HEK293 (cell line): ENCODE measurements around the gene RASA3.

ENCODE experiments used
- CTCF ChIA-PET: fragments of 350-600 bp; formaldehyde crosslinking; extraction: SDS; loops from one replicate; lab custom pipeline; 2021; ENCODE audit warnings: antibody characterized with exemption; lab: Yijun Ruan, JAX
- POLR2A ChIA-PET: fragments of 300-600 bp; formaldehyde crosslinking; extraction: SDS; loops from one replicate; lab custom pipeline; 2020; ENCODE audit warnings: antibody characterized with exemption, inconsistent platforms; lab: Yijun Ruan, JAX
- H3K27ac ChIP-seq: fragments of 200-500 bp; sonication (Bioruptor generic); 2 replicates; pipeline ENCODE4 v1.5.1; 2014; ENCODE audit warnings: low read depth, low read length, control low read depth, inconsistent platforms; ENCODE audit errors: extremely low read depth
- H3K36me3 ChIP-seq, 2 experiments: fragments of 200-500 bp in 1 of 2; sonication (Bioruptor generic) in 1 of 2; 1 replicate in 1 of 2; 2 replicates in 1 of 2; pipeline ENCODE4 v1.5.1; 2014 to 2017; ENCODE audit warnings: inconsistent platforms in 2 of 2, low read length in 2 of 2; ENCODE audit not compliant: control insufficient read depth in 2 of 2, insufficient read depth in 1 of 2
- H3K4me1 ChIP-seq: fragments of 200-500 bp; sonication (Bioruptor generic); 2 replicates; pipeline ENCODE4 v1.5.1; 2014; ENCODE audit warnings: mild to moderate bottlenecking, low read length, inconsistent platforms; ENCODE audit not compliant: control insufficient read depth, insufficient read depth
- H3K4me3 ChIP-seq: 2 replicates; pipeline ENCODE4 v1.5.1; 2011; ENCODE audit warnings: low read depth, mild to moderate bottlenecking, control low read depth, low read length, moderate library complexity
- H3K9me3 ChIP-seq: fragments of 200-500 bp; sonication (Bioruptor generic); 2 replicates; pipeline ENCODE4 v1.5.1; 2014; ENCODE audit warnings: low read depth, low read length, inconsistent platforms; ENCODE audit not compliant: control insufficient read depth, insufficient read depth
- GLIS2 ChIP-seq: fragments of 450-650 bp; formaldehyde crosslinking; IDR thresholded peaks from 2 replicates; pipeline ENCODE4 v1.5.1; 2016; ENCODE audit warnings: missing biosample characterization, missing genetic modification characterization
- IKZF3 ChIP-seq: fragments of 450-650 bp; IDR thresholded peaks from 2 replicates; pipeline ENCODE4 v1.5.0; 2018; ENCODE audit warnings: missing biosample characterization, mild to moderate bottlenecking, missing genetic modification characterization, moderate library complexity
- KLF16 ChIP-seq: fragments of 450-650 bp; formaldehyde crosslinking; IDR thresholded peaks from 2 replicates; pipeline ENCODE4 v1.5.1; 2017; ENCODE audit warnings: missing biosample characterization, missing genetic modification characterization
- KLF8 ChIP-seq: fragments of 450-650 bp; formaldehyde crosslinking; IDR thresholded peaks from 2 replicates; pipeline ENCODE4 v1.5.1; 2016; ENCODE audit warnings: missing biosample characterization, missing genetic modification characterization
- SALL2 ChIP-seq: fragments of 450-650 bp; formaldehyde crosslinking; IDR thresholded peaks from 2 replicates; pipeline ENCODE4 v1.5.0; 2017; ENCODE audit warnings: missing biosample characterization, mild to moderate bottlenecking, missing genetic modification characterization, borderline replicate concordance
- SP2 ChIP-seq: fragments of 450-650 bp; formaldehyde crosslinking; IDR thresholded peaks from 2 replicates; pipeline ENCODE4 v1.5.1; 2016; ENCODE audit warnings: missing biosample characterization, missing genetic modification characterization
- TRIM28 ChIP-seq: IDR thresholded peaks from 2 replicates; pipeline ENCODE4 v1.6.1; 2011; ENCODE audit warnings: low read length, control low read depth, borderline replicate concordance
- ZBTB21 ChIP-seq: fragments of 450-650 bp; formaldehyde crosslinking; IDR thresholded peaks from 2 replicates; pipeline ENCODE4 v1.5.1; 2017; ENCODE audit warnings: missing biosample characterization, missing genetic modification characterization
- ZBTB8A ChIP-seq: fragments of 450-650 bp; formaldehyde crosslinking; IDR thresholded peaks from 2 replicates; pipeline ENCODE4 v1.5.1; 2016; ENCODE audit warnings: missing biosample characterization, missing genetic modification characterization
- ZIC2 ChIP-seq: fragments of 450-650 bp; formaldehyde crosslinking; IDR thresholded peaks from 2 replicates; pipeline ENCODE4 v1.5.1; 2016; ENCODE audit warnings: missing biosample characterization, missing genetic modification characterization
- ZNF121 ChIP-seq: fragments of 450-650 bp; formaldehyde crosslinking; IDR thresholded peaks from 2 replicates; pipeline ENCODE4 v1.5.1; 2016; ENCODE audit warnings: missing biosample characterization, missing genetic modification characterization
- ZNF423 ChIP-seq: fragments of 450-650 bp; formaldehyde crosslinking; IDR thresholded peaks from 2 replicates; pipeline ENCODE4 v1.5.1; 2016; ENCODE audit warnings: missing biosample characterization, missing genetic modification characterization
- ZNF426 ChIP-seq: fragments of 450-650 bp; formaldehyde crosslinking; IDR thresholded peaks from 2 replicates; pipeline ENCODE4 v1.5.1; 2017; ENCODE audit warnings: missing biosample characterization, missing genetic modification characterization, mild to moderate bottlenecking, inconsistent platforms, moderate library complexity
- ZNF585B ChIP-seq: fragments of 450-650 bp; formaldehyde crosslinking; IDR thresholded peaks from 2 replicates; pipeline ENCODE4 v1.5.1; 2016; ENCODE audit warnings: missing biosample characterization, missing genetic modification characterization
- ZNF600 ChIP-seq: fragments of 450-650 bp; formaldehyde crosslinking; IDR thresholded peaks from 2 replicates; pipeline ENCODE4 v1.5.1; 2016; ENCODE audit warnings: missing biosample characterization, missing genetic modification characterization
- ZNF623 ChIP-seq: fragments of 450-650 bp; formaldehyde crosslinking; IDR thresholded peaks from 2 replicates; pipeline ENCODE4 v1.5.1; 2016; ENCODE audit warnings: missing biosample characterization, missing genetic modification characterization
- ZNF629 ChIP-seq: fragments of 450-650 bp; formaldehyde crosslinking; IDR thresholded peaks from 2 replicates; pipeline ENCODE4 v1.5.1; 2017; ENCODE audit warnings: missing biosample characterization, missing genetic modification characterization
- ZNF670 ChIP-seq: fragments of 450-650 bp; formaldehyde crosslinking; IDR thresholded peaks from 2 replicates; pipeline ENCODE4 v1.5.1; 2016; ENCODE audit warnings: missing biosample characterization, missing genetic modification characterization, low read depth
- TF ChIP-seq, protein P1 (sequence below): fragments of 450-650 bp; formaldehyde crosslinking; IDR thresholded peaks from 2 replicates; pipeline ENCODE4 v1.5.1; 2016; ENCODE audit warnings: missing biosample characterization, missing genetic modification characterization
- TF ChIP-seq, protein P2 (sequence below): fragments of 450-650 bp; formaldehyde crosslinking; IDR thresholded peaks from 2 replicates; pipeline ENCODE4 v1.5.1; 2016; ENCODE audit warnings: missing biosample characterization, missing genetic modification characterization
- TF ChIP-seq, protein P3 (sequence below): fragments of 450-650 bp; formaldehyde crosslinking; IDR thresholded peaks from 2 replicates; pipeline ENCODE4 v1.5.1; 2016; ENCODE audit warnings: missing biosample characterization, missing genetic modification characterization
- TF ChIP-seq, protein P4 (sequence below): fragments of 450-650 bp; IDR thresholded peaks from 2 replicates; pipeline ENCODE4 v1.5.1; 2018; ENCODE audit warnings: missing biosample characterization, mild to moderate bottlenecking, missing genetic modification characterization

Gene RASA3

DNA sequence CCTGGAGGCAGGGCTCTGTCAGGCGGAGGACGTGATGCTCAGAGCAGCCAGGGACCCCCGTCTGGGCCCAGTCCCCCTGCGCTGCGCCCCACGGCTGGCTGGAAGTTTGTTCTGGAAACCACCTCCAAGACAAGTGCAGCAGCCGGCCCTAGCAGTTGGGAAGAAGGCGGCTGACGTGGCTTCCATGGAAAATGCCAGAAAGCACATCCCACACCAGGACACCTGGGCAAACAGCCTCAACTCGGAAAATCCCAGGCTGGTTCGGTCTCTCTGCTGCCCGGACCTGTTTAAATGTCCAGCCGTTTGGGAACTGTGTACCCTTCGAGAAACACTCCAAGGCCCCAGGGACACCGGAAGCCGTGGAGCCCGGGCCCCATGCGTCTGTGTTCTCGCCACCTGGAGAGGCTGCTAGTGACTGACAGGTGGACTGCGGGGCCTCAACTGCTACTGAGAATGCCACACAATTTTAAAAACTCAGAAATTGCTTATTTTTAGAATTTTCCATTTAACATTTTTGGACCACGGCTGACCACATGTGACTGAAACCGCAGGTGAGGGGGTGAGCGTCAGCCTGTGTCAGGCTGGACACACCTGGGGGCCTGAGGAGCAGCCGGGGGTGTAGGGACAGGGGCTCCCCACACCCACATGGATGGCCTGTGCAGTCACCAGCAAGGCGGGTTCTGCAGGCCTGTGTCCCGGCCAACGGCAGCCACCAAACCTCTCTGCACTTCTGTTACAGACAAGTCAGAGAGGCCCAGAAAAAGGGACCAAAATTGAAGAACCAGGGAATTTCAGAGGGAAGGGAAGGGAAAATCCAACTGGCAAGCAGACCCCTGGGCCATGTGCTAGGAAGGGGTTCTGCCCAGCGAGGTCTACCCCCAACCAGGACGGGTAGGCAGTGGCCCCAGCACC is 31.7 kb downstream of the RASA3 start:
- TF ChIP-seq SP2 (tag by site-specific recombination) (0 out of 2 replicates have a peak, but pooled peaks have one; percentile 14), ZNF585B (tag by site-specific recombination) (no peak), ZNF121 (tag by site-specific recombination) (no peak), ZNF623 (tag by site-specific recombination) (no peak), IKZF3 (tag by site-specific recombination) (0 out of 2 replicates have a peak, but pooled peaks have one; percentile 25)
- TF ChIP-seq, protein P1, sequence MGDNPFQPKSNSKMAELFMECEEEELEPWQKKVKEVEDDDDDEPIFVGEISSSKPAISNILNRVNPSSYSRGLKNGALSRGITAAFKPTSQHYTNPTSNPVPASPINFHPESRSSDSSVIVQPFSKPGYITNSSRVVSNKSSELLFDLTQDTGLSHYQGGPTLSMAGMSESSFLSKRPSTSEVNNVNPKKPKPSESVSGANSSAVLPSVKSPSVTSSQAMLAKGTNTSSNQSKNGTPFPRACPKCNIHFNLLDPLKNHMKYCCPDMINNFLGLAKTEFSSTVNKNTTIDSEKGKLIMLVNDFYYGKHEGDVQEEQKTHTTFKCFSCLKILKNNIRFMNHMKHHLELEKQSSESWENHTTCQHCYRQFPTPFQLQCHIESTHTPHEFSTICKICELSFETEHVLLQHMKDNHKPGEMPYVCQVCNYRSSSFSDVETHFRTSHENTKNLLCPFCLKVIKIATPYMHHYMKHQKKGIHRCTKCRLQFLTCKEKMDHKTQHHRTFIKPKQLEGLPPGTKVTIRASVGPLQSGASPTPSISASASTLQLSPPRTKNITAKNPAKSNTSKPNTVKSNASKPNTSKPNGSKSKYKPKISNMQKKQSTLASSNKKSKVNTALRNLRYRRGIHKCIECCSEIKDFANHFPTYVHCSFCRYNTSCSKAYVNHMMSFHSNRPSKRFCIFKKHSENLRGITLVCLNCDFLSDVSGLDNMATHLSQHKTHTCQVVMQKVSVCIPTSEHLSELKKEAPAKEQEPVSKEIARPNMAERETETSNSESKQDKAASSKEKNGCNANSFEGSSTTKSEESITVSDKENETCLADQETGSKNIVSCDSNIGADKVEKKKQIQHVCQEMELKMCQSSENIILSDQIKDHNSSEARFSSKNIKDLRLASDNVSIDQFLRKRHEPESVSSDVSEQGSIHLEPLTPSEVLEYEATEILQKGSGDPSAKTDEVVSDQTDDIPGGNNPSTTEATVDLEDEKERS (tag by site-specific recombination): no peak
- no peaks in the 10 kb centered on the region for H3K36me3 ChIP-seq
- POLR2A ChIA-PET: no interaction called here
- H3K4me1 ChIP-seq: no peaks in the 10 kb centered on the region
- no peak overlapping the region for H3K4me3 ChIP-seq
- H3K27ac ChIP-seq: no peak overlapping the region
- H3K9me3 ChIP-seq: no peaks in the 10 kb centered on the region
- CTCF ChIA-PET: interaction anchor here (0.6 kb wide), 1 partner anchor 189 kb away, joined by 4 read pairs; no protein-coding TSS in a partner anchor

DNA sequence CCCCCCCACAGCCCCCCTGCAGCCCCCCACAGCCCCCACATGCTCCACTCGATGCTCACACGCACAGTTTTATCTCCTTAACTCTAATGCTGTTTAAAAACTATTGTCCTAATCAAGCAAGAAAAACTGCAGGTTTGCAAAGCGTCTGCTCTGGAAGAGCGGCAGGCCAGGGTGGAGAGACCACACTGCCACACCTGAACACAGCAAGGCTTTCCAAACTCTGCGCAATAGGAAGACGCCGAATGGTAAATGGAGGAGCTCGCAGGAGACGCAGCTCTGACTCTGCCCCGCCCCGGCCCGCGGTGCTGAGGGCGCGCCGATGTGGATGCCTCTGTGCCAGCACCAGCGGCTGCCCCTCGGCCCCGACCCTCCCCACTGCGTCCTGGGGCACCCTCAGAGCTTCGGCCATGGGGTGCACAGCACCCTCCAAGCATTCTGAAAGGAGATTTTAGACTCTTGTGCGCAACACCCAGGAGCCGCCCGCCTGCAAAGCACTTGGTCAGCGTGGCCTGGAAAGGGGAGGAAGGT is 32.4 kb downstream of the RASA3 start:
- no peaks in the 10 kb centered on the region for H3K9me3 ChIP-seq
- no peaks in the 10 kb centered on the region for H3K4me1 ChIP-seq
- POLR2A ChIA-PET: no interaction called here
- H3K4me3 ChIP-seq: no peak overlapping the region
- H3K27ac ChIP-seq: no peak overlapping the region
- CTCF ChIA-PET: no interaction called here
- H3K36me3 ChIP-seq: no peaks in the 10 kb centered on the region
- TF ChIP-seq KLF8 (tag by site-specific recombination) (no peak), ZNF121 (tag by site-specific recombination) (no peak), ZNF600 (tag by site-specific recombination) (peak; percentile 88), KLF16 (tag by site-specific recombination) (no peak), ZNF426 (tag by site-specific recombination) (no peak), ZNF629 (tag by site-specific recombination) (no peak), SALL2 (tag by site-specific recombination) (no peak)
- TF ChIP-seq, protein P2, sequence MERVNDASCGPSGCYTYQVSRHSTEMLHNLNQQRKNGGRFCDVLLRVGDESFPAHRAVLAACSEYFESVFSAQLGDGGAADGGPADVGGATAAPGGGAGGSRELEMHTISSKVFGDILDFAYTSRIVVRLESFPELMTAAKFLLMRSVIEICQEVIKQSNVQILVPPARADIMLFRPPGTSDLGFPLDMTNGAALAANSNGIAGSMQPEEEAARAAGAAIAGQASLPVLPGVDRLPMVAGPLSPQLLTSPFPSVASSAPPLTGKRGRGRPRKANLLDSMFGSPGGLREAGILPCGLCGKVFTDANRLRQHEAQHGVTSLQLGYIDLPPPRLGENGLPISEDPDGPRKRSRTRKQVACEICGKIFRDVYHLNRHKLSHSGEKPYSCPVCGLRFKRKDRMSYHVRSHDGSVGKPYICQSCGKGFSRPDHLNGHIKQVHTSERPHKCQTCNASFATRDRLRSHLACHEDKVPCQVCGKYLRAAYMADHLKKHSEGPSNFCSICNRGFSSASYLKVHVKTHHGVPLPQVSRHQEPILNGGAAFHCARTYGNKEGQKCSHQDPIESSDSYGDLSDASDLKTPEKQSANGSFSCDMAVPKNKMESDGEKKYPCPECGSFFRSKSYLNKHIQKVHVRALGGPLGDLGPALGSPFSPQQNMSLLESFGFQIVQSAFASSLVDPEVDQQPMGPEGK (tag by site-specific recombination): no peak
- TF ChIP-seq, all 188 proteins: peak for 1

DNA sequence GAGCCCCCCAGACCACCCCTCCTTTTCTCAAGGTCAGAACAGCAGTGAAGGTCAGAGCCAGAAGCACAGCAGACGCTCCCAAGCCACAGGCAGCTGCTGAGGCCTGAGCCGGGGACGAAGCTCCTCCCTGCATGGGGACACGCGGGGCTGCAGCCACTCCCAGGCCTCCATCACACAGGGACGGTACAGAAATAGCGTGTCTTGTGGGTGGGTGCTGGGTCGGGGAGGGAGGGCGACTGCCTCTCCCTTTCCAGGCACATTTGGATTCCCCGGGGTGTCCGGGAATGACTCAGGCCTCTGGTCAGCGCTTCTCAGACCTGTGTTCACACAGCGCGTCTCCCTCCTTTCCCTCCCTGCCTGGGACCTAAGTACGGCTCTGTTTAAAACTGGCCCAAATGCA is 33.2 kb downstream of the RASA3 start:
- no peaks in the 10 kb centered on the region for H3K9me3 ChIP-seq
- H3K27ac ChIP-seq: no peak overlapping the region
- H3K4me3 ChIP-seq: no peak overlapping the region
- ChIA-PET POLR2A (interaction anchor here (0.6 to 1.2 kb wide), 2 partner anchors 12 to 29 kb away, joined by 4 to 5 read pairs; no protein-coding TSS in a partner anchor), CTCF (no interaction called here)
- H3K4me1 ChIP-seq: no peaks in the 10 kb centered on the region
- H3K36me3 ChIP-seq: no peaks in the 10 kb centered on the region
- TF ChIP-seq ZBTB8A: 0 out of 2 replicates have a peak, but pooled peaks have one; percentile 16
- TF ChIP-seq SP2 (tag by site-specific recombination): peak; percentile 41
- no peak for TF ChIP-seq TRIM28
- 0 out of 2 replicates have a peak, but pooled peaks have one; percentile 19 for TF ChIP-seq GLIS2 (tag by site-specific recombination)
- TF ChIP-seq, protein P3, sequence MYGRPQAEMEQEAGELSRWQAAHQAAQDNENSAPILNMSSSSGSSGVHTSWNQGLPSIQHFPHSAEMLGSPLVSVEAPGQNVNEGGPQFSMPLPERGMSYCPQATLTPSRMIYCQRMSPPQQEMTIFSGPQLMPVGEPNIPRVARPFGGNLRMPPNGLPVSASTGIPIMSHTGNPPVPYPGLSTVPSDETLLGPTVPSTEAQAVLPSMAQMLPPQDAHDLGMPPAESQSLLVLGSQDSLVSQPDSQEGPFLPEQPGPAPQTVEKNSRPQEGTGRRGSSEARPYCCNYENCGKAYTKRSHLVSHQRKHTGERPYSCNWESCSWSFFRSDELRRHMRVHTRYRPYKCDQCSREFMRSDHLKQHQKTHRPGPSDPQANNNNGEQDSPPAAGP (tag by site-specific recombination): peak; percentile 81
- no peak for TF ChIP-seq ZBTB21 (tag by site-specific recombination)
- TF ChIP-seq ZIC2: peak; percentile 42
- peak; percentile 39; the same call in 1 of the 2 replicates for TF ChIP-seq ZNF600 (tag by site-specific recombination)
- TF ChIP-seq, protein P4, sequence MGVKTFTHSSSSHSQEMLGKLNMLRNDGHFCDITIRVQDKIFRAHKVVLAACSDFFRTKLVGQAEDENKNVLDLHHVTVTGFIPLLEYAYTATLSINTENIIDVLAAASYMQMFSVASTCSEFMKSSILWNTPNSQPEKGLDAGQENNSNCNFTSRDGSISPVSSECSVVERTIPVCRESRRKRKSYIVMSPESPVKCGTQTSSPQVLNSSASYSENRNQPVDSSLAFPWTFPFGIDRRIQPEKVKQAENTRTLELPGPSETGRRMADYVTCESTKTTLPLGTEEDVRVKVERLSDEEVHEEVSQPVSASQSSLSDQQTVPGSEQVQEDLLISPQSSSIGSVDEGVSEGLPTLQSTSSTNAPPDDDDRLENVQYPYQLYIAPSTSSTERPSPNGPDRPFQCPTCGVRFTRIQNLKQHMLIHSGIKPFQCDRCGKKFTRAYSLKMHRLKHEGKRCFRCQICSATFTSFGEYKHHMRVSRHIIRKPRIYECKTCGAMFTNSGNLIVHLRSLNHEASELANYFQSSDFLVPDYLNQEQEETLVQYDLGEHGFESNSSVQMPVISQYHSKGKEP (tag by site-specific recombination): no peak
- TF ChIP-seq ZNF423 (tag by site-specific recombination): 0 out of 2 replicates have a peak, but pooled peaks have one; percentile 52
- TF ChIP-seq ZNF670 (tag by site-specific recombination): no peak
